Panc1 (cell line): ENCODE data around the gene PRKAB2. TPM values are rescaled to one million over a fixed set of nuclear protein-coding genes. Genes with fewer than 3 reads are reported as not detected.
"Not testable (repeated sequence)": the region's sequence is repeated elsewhere in the genome, so short reads cannot be mapped to it uniquely, and the experiment has no call there.

ENCODE experiments used
- ATAC-seq: fragments of 200-7000 bp; cut with Tn5 transposase; 2 replicates; pipeline ENCODE4 v1.9.1; 2020; ENCODE audit warnings: mild to moderate bottlenecking, moderate library complexity
- BruUV-seq: library from RNA; stranded (reverse); fragments of 400-500 nt; replicated peaks from 2 replicates; lab custom pipeline; 2021; lab: Mats Ljungman, UMichigan
- CTCF ChIA-PET: fragments of 300-600 bp; sonication (Branson Sonifier 250); formaldehyde crosslinking; loops from one replicate; lab custom pipeline; 2022; ENCODE audit warnings: antibody characterized with exemption; lab: Charles Lee
- POLR2A ChIA-PET: fragments of 300-600 bp; sonication (Branson Sonifier 250); formaldehyde crosslinking; loops from one replicate; lab custom pipeline; 2022; ENCODE audit warnings: antibody characterized with exemption; lab: Charles Lee
- DNase-seq: peaks from one replicate; pipeline ENCODE4 v3.0.0-alpha.2; 2010; ENCODE audit warnings: low read depth, low spot score
- H3K27ac ChIP-seq: 2 replicates; pipeline ENCODE4 v1.5.1; 2011; ENCODE audit warnings: mild to moderate bottlenecking, low read length, inconsistent platforms
- H3K27me3 ChIP-seq: fragments of 200-500 bp; sonication (Bioruptor generic); 2 replicates; pipeline ENCODE4 v1.6.0; 2014; ENCODE audit warnings: low read length, inconsistent platforms; ENCODE audit not compliant: control insufficient read depth, insufficient read depth
- H3K36me3 ChIP-seq: fragments of 200-500 bp; sonication (Bioruptor generic); 2 replicates; pipeline ENCODE4 v1.5.1; 2014; ENCODE audit warnings: inconsistent platforms, mild to moderate bottlenecking, low read length, moderate library complexity; ENCODE audit not compliant: control insufficient read depth, insufficient read depth
- H3K4me1 ChIP-seq: 2 replicates; pipeline ENCODE4 v1.5.1; 2011; ENCODE audit warnings: inconsistent platforms, mild to moderate bottlenecking, low read length, moderate library complexity; ENCODE audit not compliant: control insufficient read depth, insufficient read depth
- H3K4me3 ChIP-seq, 2 experiments: 2 replicates each; pipeline ENCODE4 v1.5.1; 2011 to 2012; ENCODE audit warnings: low read depth in 2 of 2, low read length in 2 of 2, mild to moderate bottlenecking in 2 of 2, inconsistent platforms in 1 of 2, moderate library complexity in 1 of 2
- H3K9me3 ChIP-seq: fragments of 200-500 bp; sonication (Bioruptor generic); 2 replicates; pipeline ENCODE4 v1.5.1; 2014; ENCODE audit warnings: low read depth, mild to moderate bottlenecking, inconsistent platforms, low read length, moderate library complexity; ENCODE audit not compliant: control insufficient read depth, insufficient read depth
- CTCF ChIP-seq: fragments of 450-650 bp; IDR thresholded peaks from 2 replicates; pipeline ENCODE4 v1.5.1; 2017; ENCODE audit warnings: mild to moderate bottlenecking
- POLR2AphosphoS5 ChIP-seq: IDR thresholded peaks from 2 replicates; pipeline ENCODE4 v1.6.1; 2012; ENCODE audit warnings: mild to moderate bottlenecking, low read depth, low read length, moderate library complexity
- REST ChIP-seq, 2 experiments: IDR thresholded peaks; 2 replicates each; pipeline ENCODE4 v1.6.1; 2011 to 2012; ENCODE audit warnings: low read depth in 2 of 2, control low read depth in 1 of 2, low read length in 1 of 2, mild to moderate bottlenecking in 1 of 2, moderate library complexity in 1 of 2; ENCODE audit not compliant: insufficient read depth in 1 of 2
- SIN3A ChIP-seq: IDR thresholded peaks from 2 replicates; pipeline ENCODE4 v1.6.1; 2012; ENCODE audit warnings: low read depth, mild to moderate bottlenecking, low read length, moderate library complexity, borderline replicate concordance; ENCODE audit not compliant: insufficient read depth
- TCF7L2 ChIP-seq: IDR thresholded peaks from 2 replicates; pipeline ENCODE4 v1.6.1; 2011; ENCODE audit warnings: mild to moderate bottlenecking, low read depth, low read length, inconsistent platforms
- in situ Hi-C: cut with HindIII; loops from 2 replicates; pipeline ENCODE4 v1.10.0; 2016; ENCODE audit warnings: low sequenced_read_pairs, low pct_unique_long_range_greater_than_20kb
- intact Hi-C: fragments of 100-400 bp; cut with micrococcal nuclease; formaldehyde crosslinking; loops from one replicate; pipeline ENCODE4 v1.10.0; 2022; ENCODE audit not compliant: unreplicated experiment
- total RNA-seq: library from RNA; stranded (reverse); gene quantifications from one replicate; pipeline ENCODE4 v1.2.1, GENCODE V29; 2021; ENCODE audit not compliant: unreplicated experiment

Gene PRKAB2
- total RNA-seq, 1 experiment from 2014 or later: 6.6 TPM

GRCh38 chr1:147162093-147162492 is 10.2 kb downstream of the PRKAB2 start:
- Histone ChIP-seq H3K9me3 (no peaks in the 10 kb centered on the region), H3K27me3 (no peaks in the 10 kb centered on the region), H3K36me3 (peaks cover 8% of the 10 kb centered on the region), H3K4me1 (no peaks in the 10 kb centered on the region), H3K4me3 (no peak overlapping the region), H3K27ac (no peak overlapping the region)
- ATAC-seq (no peak), DNase-seq (no peak)
- BruUV-seq: no TSS peak
- POLR2A ChIA-PET: no interaction called here
- in situ Hi-C loops (no loop called here), intact Hi-C loops (no loop called here)
- CTCF ChIA-PET: no interaction called here
- no peak for TF ChIP-seq POLR2AphosphoS5
- TF ChIP-seq TCF7L2: no peak
- no peak for TF ChIP-seq REST (IDR thresholded peaks at IDR 0.05; ENCODE audit: insufficient read depth in 1 of 2, low read depth in 2 of 2, low read length in 1 of 2)
- no peak for TF ChIP-seq CTCF
- no peak for TF ChIP-seq SIN3A

- intact Hi-C loops, H3K9me3 ChIP-seq, BruUV-seq, H3K27me3 ChIP-seq, H3K27ac ChIP-seq, ATAC-seq, in situ Hi-C loops, DNase-seq, POLR2A ChIA-PET, H3K36me3 ChIP-seq, H3K4me3 ChIP-seq, CTCF ChIA-PET, H3K4me1 ChIP-seq: not testable (repeated sequence)
These were observed 15.2 kb downstream of the PRKAB2 start for GRCh38 chr1:147157116-147157515.

- no peaks in the 10 kb centered on the region for H3K4me1 ChIP-seq
- in situ Hi-C loops (no loop called here), intact Hi-C loops (no loop called here)
- no peak for ATAC-seq
- no TSS peak for BruUV-seq
- H3K36me3 ChIP-seq: peaks cover 8% of the 10 kb centered on the region
- DNase-seq: no peak
- no peak overlapping the region for H3K4me3 ChIP-seq
- no peak overlapping the region for H3K27ac ChIP-seq
- H3K9me3 ChIP-seq: no peaks in the 10 kb centered on the region
- H3K27me3 ChIP-seq: no peaks in the 10 kb centered on the region
- POLR2A ChIA-PET: no interaction called here
- CTCF ChIA-PET: no interaction called here
- TF ChIP-seq TCF7L2 (no peak), REST (IDR thresholded peaks at IDR 0.05; ENCODE audit: insufficient read depth in 1 of 2, low read depth in 2 of 2, low read length in 1 of 2) (no peak), SIN3A (no peak), CTCF (no peak)
These were observed 15.6 kb downstream of the PRKAB2 start for GRCh38 chr1:147156642-147157041.
